ENCODE data around the gene FEM1B.

DNA sequence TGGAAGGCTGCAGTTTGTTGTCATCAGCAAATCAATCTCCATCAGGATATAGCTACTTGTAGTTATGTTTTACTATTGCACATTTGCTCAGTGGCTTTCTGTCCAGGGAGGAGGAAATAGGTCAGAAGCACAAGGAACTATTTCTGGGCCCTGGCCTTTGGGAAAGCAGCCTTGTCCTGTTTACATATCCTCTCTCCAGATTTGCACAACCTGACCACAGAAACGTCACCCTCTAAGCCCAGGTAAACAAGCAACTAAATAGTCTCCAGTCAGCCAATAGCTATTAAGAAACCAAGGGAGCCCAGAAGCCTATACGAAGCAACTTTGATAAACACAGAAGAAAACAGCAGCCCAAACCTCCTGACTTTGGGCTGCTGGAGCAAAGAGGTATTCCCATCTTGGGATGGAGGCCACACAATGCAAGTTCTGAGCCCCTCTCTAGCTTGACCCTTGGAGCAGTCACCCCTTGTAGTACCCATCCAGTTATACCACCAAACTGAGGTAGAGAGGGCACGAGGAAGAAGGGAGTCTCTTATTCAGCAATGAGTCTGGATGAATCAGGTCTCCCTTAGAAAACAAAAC, 2.3 kb upstream of the FEM1B start:
- TF ChIP-seq ESRRA (IDR thresholded peaks at IDR 0.05; ENCODE audit: borderline replicate concordance, low read length) (no peak), TP53 (CRISPR knock-in tag; IDR thresholded peaks at IDR 0.05) (no peak), SREBF2 (IDR thresholded peaks at IDR 0.05) (no peak), CEBPB (IDR thresholded peaks at IDR 0.05) (no peak), KDM1A (IDR thresholded peaks at IDR 0.05; ENCODE audit: low read depth) (no peak), RAD21 (conservative IDR thresholded peaks at IDR 0.05 in 1 of 2, IDR thresholded peaks at IDR 0.05 in 1 of 2) (no peak), POLR2A (IDR thresholded peaks at IDR 0.05; ENCODE audit: low read length) (no peak)
- TF ChIP-seq, protein P1, sequence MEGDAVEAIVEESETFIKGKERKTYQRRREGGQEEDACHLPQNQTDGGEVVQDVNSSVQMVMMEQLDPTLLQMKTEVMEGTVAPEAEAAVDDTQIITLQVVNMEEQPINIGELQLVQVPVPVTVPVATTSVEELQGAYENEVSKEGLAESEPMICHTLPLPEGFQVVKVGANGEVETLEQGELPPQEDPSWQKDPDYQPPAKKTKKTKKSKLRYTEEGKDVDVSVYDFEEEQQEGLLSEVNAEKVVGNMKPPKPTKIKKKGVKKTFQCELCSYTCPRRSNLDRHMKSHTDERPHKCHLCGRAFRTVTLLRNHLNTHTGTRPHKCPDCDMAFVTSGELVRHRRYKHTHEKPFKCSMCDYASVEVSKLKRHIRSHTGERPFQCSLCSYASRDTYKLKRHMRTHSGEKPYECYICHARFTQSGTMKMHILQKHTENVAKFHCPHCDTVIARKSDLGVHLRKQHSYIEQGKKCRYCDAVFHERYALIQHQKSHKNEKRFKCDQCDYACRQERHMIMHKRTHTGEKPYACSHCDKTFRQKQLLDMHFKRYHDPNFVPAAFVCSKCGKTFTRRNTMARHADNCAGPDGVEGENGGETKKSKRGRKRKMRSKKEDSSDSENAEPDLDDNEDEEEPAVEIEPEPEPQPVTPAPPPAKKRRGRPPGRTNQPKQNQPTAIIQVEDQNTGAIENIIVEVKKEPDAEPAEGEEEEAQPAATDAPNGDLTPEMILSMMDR (IDR thresholded peaks at IDR 0.05): no peak
- TF ChIP-seq, protein P2, sequence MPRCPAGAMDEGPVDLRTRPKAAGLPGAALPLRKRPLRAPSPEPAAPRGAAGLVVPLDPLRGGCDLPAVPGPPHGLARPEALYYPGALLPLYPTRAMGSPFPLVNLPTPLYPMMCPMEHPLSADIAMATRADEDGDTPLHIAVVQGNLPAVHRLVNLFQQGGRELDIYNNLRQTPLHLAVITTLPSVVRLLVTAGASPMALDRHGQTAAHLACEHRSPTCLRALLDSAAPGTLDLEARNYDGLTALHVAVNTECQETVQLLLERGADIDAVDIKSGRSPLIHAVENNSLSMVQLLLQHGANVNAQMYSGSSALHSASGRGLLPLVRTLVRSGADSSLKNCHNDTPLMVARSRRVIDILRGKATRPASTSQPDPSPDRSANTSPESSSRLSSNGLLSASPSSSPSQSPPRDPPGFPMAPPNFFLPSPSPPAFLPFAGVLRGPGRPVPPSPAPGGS (IDR thresholded peaks at IDR 0.05): no peak
- TF ChIP-seq, protein P3, sequence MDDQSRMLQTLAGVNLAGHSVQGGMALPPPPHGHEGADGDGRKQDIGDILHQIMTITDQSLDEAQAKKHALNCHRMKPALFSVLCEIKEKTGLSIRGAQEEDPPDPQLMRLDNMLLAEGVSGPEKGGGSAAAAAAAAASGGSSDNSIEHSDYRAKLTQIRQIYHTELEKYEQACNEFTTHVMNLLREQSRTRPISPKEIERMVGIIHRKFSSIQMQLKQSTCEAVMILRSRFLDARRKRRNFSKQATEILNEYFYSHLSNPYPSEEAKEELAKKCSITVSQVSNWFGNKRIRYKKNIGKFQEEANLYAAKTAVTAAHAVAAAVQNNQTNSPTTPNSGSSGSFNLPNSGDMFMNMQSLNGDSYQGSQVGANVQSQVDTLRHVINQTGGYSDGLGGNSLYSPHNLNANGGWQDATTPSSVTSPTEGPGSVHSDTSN (IDR thresholded peaks at IDR 0.05): no peak
